Mesodermal cell (in vitro differentiated cells): ENCODE data around the gene WDR18. TPM values are rescaled to one million over a fixed set of nuclear protein-coding genes. Genes with fewer than 3 reads are reported as not detected.

Experiments
- H3K27ac ChIP-seq: 2 replicates; pipeline ENCODE4 v1.7.0; 2013; ENCODE audit warnings: mild to moderate bottlenecking, low read depth, low read length, moderate library complexity; ENCODE audit not compliant: severe bottlenecking
- H3K36me3 ChIP-seq: 2 replicates; pipeline ENCODE4 v1.7.1; 2013; ENCODE audit warnings: mild to moderate bottlenecking, low read length, moderate library complexity; ENCODE audit not compliant: control insufficient read depth, insufficient read depth
- H3K4me1 ChIP-seq: one replicate; pipeline ENCODE4 v1.7.1; 2013; ENCODE audit warnings: mild to moderate bottlenecking, low read length; ENCODE audit not compliant: insufficient read depth, control insufficient read depth, poor library complexity, severe bottlenecking
- H3K4me3 ChIP-seq: 2 replicates; pipeline ENCODE4 v1.7.0; 2013; ENCODE audit warnings: low read length, control low read depth, mild to moderate bottlenecking; ENCODE audit not compliant: insufficient read depth, poor library complexity, severe bottlenecking; ENCODE audit errors: extremely low read depth
- H3K9me3 ChIP-seq: 2 replicates; pipeline ENCODE4 v1.7.1; 2013; ENCODE audit warnings: mild to moderate bottlenecking, low read length, moderate library complexity; ENCODE audit not compliant: control insufficient read depth
- WGBS, 2 experiments: methylation state at CpG; one replicate each; pipeline ENCODE4 v1.1.5; 2013; ENCODE audit warnings: missing lambda C conversion rate in 2 of 2; ENCODE audit not compliant: insufficient coverage in 2 of 2; 5-methylcytosine and 5-hydroxymethylcytosine counted together
- polyA plus RNA-seq, 2 experiments: library from polyadenylated mRNA; stranded (reverse); fragments of 50-300 nt; gene quantifications; one replicate each; pipeline ENCODE4 v1.2.3, GENCODE V29; 2013

Gene WDR18, protein sequence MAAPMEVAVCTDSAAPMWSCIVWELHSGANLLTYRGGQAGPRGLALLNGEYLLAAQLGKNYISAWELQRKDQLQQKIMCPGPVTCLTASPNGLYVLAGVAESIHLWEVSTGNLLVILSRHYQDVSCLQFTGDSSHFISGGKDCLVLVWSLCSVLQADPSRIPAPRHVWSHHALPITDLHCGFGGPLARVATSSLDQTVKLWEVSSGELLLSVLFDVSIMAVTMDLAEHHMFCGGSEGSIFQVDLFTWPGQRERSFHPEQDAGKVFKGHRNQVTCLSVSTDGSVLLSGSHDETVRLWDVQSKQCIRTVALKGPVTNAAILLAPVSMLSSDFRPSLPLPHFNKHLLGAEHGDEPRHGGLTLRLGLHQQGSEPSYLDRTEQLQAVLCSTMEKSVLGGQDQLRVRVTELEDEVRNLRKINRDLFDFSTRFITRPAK
- polyA plus RNA-seq (2013, experiment 1 of 2) = 70.0 TPM
- polyA plus RNA-seq (2013, experiment 2 of 2) = 54.2 TPM

DNA sequence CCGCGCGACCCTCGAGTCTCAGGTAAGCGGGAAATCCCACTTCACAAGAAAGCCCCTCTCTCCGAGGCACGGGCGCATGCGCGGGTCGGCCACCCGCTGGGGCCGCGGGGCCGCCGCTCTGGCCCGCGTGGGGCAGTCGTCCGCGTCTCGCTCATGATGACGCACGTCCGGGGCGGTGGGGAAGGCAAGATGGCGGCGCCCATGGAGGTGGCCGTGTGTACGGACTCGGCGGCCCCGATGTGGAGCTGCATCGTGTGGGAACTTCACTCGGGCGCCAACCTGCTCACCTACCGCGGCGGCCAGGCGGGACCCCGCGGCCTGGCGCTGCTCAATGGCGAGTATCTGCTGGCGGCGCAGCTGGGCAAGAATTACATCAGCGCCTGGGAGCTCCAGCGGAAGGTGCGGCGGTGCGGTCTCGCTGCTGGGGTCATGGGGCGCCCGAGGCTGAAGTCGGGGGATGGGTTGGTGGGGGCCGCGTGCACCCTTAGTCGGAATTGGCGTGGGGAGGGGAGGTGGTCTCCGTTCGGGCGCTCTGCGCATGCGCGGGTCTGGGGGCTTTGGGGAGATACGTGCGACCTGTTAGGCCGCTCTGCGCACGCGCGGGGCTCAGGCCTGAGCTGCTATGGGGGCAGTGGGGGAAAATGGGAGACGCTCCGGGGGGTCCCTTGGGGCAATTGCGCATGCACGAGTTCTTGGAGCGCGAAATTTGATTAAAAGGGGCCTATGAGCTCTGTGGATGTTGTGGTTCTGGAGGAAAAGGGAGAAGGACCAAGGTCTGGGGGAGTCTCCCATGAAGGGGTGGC, at the start of gene WDR18:
Gene WDR18 (plus strand): TSS at position 181 of the 803 bp plus-strand sequence. CDS start 9 bp downstream, at position 190.
- Histone ChIP-seq H3K27ac (peak within 1 kb of the TSS; percentile 87), H3K4me1 (peaks cover 15% of the 10 kb centered on the region), H3K9me3 (no peaks in the 10 kb centered on the region), H3K36me3 (peaks cover 32% of the 10 kb centered on the region), H3K4me3 (peak within 1 kb of the TSS; percentile 88)
- WGBS, 2 experiments = 1% methylated on average over 71 to 72 of the region's 78 CpGs

DNA sequence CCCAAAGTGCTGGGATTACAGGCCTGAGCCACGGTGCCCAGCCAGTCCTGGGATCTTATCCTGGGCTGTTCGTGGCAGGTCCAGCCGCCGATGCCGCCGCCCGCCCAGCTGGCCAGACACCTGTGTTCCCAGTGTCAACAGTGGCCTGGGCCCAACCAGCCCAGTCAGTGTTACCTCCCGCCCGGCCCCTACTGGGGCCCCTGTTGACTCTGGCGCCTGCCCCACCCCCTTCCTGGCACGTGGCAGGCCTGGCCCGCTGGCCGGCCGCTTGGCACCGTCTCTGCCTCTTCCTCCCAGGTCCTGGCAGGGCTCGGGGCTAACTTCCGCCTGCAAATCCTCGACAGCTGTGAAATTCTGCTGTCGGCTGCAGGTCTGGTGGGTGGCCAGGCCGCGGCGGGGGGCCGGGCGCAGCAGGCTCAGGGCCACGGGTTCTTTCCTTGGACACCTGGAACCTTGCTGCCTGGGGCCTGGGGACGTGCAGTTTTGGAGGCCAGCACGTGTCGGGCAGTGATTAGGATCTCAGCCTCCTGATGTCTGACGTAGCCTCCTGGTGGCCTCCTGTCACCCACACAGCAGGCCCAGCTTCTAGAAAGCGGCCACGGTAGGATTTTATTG, 49.2 kb upstream of the WDR18 start:
- WGBS, 2 experiments = 93 to 96% methylated on average over 20 to 30 of the region's 31 CpGs
- Histone ChIP-seq H3K4me1 (peaks cover 28% of the 10 kb centered on the region), H3K36me3 (peaks cover 87% of the 10 kb centered on the region), H3K9me3 (no peaks in the 10 kb centered on the region), H3K4me3 (no peak overlapping the region), H3K27ac (peak overlapping the region; percentile 23)

DNA sequence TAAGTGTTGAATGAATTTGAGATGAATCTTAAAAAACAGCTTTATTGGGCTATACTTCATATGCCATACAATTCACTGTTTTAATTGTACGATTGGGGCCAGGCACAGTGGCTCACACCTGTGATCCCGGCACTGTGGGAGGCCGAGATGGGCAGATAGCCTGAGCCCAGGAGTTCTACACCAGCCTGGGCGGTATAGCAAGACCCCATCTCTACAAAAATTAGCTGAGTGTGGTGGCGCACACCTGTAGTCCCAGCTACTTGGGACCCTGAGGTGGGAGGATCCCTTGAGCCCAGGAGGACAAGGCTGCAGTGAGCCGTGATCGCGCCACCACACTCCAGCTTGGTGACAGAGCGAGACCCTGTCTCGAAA, 48.0 kb upstream of the WDR18 start:
- Histone ChIP-seq H3K4me1 (peaks cover 28% of the 10 kb centered on the region), H3K9me3 (no peaks in the 10 kb centered on the region), H3K4me3 (no peak overlapping the region), H3K36me3 (peaks cover 85% of the 10 kb centered on the region), H3K27ac (no peak overlapping the region)
- 92 to 93% methylated on average over 10 of the region's 10 CpGs for WGBS, 2 experiments

DNA sequence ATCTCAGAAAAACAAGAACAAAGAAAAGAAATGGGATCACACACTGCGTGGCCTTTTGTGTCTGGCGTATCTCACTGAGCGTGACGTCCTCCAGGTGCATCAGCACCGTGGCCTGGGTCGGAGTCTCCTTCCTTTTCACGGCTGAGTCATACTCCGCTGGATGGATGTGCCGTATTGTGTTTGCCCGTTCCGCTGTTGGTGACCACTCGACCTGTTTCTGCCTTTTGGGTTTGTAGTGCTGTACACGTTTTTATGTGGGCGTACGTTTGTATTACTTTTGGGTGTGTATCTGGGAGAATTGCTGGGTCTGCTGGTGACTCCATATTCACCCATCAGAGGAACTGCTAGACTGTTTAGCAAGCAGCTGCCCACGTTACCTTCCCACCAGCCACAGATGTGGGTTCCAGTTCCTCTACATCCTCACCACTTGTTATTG, 46.9 kb upstream of the WDR18 start:
- Histone ChIP-seq H3K27ac (no peak overlapping the region), H3K4me1 (peaks cover 28% of the 10 kb centered on the region), H3K9me3 (no peaks in the 10 kb centered on the region), H3K4me3 (no peak overlapping the region), H3K36me3 (peaks cover 86% of the 10 kb centered on the region)
- WGBS, 2 experiments = 95 to 96% methylated on average over 10 to 11 of the region's 16 CpGs

DNA sequence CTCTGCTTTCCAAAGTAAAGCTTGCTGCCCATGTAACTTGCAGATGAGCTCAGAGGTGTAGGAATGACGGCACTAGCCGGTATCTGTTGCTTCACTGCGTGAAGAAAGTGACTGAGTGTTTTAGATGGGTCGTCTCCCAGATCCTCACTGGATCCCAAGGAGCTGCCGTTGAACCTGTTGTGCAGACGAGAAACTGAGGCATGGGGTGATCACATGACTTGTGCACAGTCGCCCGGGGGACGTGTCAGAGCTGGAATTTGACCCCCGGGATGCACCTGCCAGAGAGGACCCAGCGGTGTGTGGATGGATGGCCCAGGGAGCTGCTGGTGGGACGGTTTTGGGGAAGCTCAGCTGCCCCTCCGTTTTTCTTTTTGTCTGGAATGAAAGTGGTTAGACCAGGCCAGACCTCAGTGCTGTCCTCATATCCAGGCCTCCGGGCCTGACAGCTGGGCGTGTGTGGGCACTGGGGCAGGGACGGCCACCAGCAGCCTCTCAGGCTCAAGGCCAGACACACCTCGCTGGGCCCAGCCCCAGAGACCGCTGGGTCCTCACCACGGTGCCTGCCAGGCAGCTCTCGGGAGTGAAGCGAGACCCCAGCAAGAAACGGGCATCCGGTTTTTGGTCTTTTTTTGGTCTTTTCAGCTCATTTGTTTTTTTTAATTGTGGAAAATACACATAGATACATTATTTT, 45.8 kb upstream of the WDR18 start:
- WGBS, 2 experiments = 95% methylated on average over 17 to 19 of the region's 23 CpGs
- peaks cover 93% of the 10 kb centered on the region for H3K36me3 ChIP-seq
- H3K4me1 ChIP-seq = peaks cover 18% of the 10 kb centered on the region
- H3K9me3 ChIP-seq = no peaks in the 10 kb centered on the region
- no peak overlapping the region for H3K4me3 ChIP-seq
- H3K27ac ChIP-seq = no peak overlapping the region

DNA sequence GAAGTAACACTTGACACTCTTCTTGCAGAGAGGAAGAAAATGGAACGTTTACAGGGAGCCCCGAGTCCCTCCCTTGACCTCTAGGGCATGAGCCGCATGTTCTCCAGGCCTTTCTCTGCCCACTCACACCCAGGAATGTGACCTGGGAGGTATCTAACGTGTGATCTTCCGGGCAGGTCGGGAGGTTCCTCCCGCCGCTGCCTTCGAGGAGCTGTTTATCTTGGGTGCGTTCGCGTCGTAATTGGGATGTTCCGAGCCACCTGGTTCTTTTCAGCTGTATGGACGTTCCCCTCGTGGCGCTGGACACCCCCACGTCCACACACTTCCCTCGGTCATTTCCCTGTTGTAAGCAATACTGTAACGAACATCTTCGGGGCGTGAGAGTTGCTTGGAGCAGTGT, 44.7 kb upstream of the WDR18 start:
- Histone ChIP-seq H3K9me3 (no peaks in the 10 kb centered on the region), H3K27ac (no peak overlapping the region), H3K4me1 (peaks cover 8% of the 10 kb centered on the region), H3K36me3 (peaks cover 93% of the 10 kb centered on the region), H3K4me3 (no peak overlapping the region)
- WGBS, 2 experiments = 95 to 97% methylated on average over 17 to 22 of the region's 22 CpGs

DNA sequence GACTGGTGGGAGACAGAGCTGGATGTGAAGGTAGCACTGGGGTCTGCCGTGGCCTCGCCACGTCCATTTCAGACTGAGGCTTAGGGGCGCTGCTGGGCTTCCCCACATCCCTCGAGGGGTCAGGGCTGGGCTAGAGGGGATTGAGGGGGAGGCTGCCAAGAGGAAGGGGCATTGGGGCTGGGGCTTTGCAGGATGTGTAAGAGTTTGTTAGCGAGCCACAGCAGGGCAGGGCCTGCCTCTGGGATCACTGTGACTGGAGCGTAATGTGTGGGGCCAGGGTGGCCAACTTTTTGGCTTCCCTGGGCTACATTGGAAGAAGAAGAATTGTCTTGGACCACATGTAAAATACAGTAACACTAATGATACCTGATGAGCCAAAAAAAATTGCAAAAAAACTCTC, 44.2 kb upstream of the WDR18 start:
- Histone ChIP-seq H3K4me3 (no peak overlapping the region), H3K4me1 (peaks cover 5% of the 10 kb centered on the region), H3K27ac (no peak overlapping the region), H3K9me3 (no peaks in the 10 kb centered on the region), H3K36me3 (peaks cover 93% of the 10 kb centered on the region)
- 100% methylated on average over 5 to 7 of the region's 7 CpGs for WGBS, 2 experiments

DNA sequence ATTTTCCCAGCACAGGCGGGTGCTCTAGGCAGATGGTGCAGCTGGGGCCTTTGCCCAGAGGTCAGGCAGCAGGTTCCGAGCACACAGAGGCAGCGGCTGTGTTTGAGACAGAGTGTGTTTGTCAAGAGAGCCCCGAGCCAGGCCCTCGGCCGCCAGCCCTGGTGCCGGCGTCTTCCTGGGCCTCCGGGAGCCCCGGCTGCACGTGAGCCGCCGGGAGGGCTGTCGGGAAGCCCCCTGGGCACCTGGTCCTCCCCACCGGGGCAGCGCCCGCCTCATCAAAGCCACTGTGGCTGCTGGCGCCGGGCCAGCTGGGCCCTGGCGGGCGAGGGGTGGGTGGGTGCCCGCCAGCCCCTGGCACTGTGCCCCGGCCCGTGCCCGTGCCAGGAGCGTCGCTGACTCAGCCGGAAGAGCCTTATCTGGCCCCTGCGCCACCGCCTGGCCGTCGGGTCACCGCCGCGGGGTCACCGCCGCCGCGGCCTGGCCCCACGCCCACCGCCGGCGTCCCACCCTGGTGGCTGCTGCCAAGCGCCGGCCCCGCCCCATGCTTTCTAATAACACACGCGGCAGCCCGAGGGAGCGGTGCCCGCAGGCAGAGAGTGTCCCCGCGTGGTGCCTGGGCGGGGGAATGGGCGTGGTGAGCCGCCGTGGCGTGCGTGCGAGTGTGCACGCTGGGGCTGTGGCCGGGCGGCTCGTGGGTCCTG, 43.4 kb upstream of the WDR18 start:
- Histone ChIP-seq H3K9me3 (no peaks in the 10 kb centered on the region), H3K36me3 (peaks cover 93% of the 10 kb centered on the region), H3K4me1 (peaks cover 5% of the 10 kb centered on the region), H3K27ac (no peak overlapping the region), H3K4me3 (no peak overlapping the region)
- 97 to 98% methylated on average over 58 to 64 of the region's 64 CpGs for WGBS, 2 experiments

DNA sequence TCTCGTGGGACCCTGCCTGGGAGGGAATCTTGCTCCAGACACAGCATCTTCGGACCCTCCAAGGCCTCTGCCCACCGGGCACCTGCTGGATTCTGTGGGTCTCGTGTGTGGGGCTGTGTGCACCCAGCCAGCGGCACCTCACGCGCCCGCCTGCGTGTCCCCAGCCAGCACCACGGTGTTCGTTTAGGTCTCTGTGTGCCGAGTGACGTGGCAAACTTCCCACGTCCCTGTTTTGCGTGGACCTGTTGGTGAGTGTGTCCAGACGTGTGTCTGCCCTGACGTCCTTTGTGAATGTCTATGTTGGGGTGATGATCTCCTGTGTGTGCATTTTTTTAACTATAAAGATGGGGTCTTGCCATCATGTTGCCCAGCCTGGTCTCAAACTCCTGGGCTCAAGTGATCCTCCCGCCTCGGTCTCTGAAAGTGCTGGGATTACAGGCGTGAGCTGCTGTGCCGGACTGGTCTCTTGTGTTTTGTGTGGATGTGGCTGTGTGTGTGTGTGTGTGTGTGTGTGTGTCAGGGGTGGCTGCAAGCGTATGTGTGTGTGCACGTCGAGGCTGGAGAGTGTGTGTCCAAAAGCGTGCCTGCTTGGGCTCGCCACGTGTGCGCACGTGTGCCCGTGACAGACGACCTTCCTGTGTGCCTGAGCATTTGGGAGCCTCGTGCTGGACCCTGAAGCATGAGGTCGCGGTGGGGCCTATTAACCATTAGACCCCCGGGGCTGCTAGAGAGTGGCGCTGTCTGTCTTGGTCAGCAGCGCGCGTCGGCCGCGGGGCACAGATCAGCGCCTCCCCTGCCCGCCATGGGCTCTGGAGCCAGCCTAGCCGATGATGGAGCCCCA, 42.6 kb upstream of the WDR18 start:
- Histone ChIP-seq H3K36me3 (peaks cover 88% of the 10 kb centered on the region), H3K4me1 (peaks cover 5% of the 10 kb centered on the region), H3K9me3 (no peaks in the 10 kb centered on the region), H3K4me3 (no peak overlapping the region), H3K27ac (no peak overlapping the region)
- WGBS, 2 experiments = 94 to 95% methylated on average over 41 to 42 of the region's 45 CpGs
